GM18951 (cell line): ENCODE results near the gene STK32C.
"Not testable (repeated sequence)": the region's sequence is repeated elsewhere in the genome, so short reads cannot be mapped to it uniquely, and the experiment has no call there.

ENCODE experiments used
- POLR2A ChIP-seq: IDR thresholded peaks from 4 replicates; pipeline ENCODE4 v1.6.1; 2011; ENCODE audit warnings: mild to moderate bottlenecking; ENCODE audit not compliant: insufficient read length, insufficient read depth; ENCODE audit errors: extremely low read depth
- in situ Hi-C: fragments of 300-500 bp; cut with MboI; formaldehyde crosslinking; loops from one replicate; pipeline ENCODE4 v1.12.0; 2022; ENCODE audit warnings: low sequenced_read_pairs, mixed read lengths, inconsistent platforms; ENCODE audit not compliant: unreplicated experiment

The STK32C gene

GRCh38 chr10:132305654-132306342 is 2.0 kb downstream of the STK32C start:
- in situ Hi-C loops, result no loop called here

GRCh38 chr10:132304756-132305509 is 2.8 kb downstream of the STK32C start:
- in situ Hi-C loops, result no loop called here
- no peak for TF ChIP-seq POLR2A

More at GRCh38 chr10:132305654-132306342, 2.0 kb downstream of the STK32C start:
- TF ChIP-seq POLR2A, result no peak

GRCh38 chr10:132303361-132304115 is 4.2 kb downstream of the STK32C start:
- TF ChIP-seq POLR2A, result no peak
- in situ Hi-C loops, result no loop called here

- no peak for TF ChIP-seq POLR2A
- in situ Hi-C loops, result no loop called here
These were observed 5.1 kb downstream of the STK32C start for GRCh38 chr10:132302421-132303310.

- no peak for TF ChIP-seq POLR2A
- in situ Hi-C loops, result no loop called here
These were observed 6.1 kb downstream of the STK32C start for GRCh38 chr10:132301371-132302330.

GRCh38 chr10:132300582-132300981 is 7.2 kb downstream of the STK32C start:
- in situ Hi-C loops, result no loop called here
- no peak for TF ChIP-seq POLR2A

GRCh38 chr10:132299371-132300336 is 8.1 kb downstream of the STK32C start:
- in situ Hi-C loops, result no loop called here
- no peak for TF ChIP-seq POLR2A

- in situ Hi-C loops, result no loop called here
- TF ChIP-seq POLR2A, result no peak
These were observed 9.5 kb downstream of the STK32C start for GRCh38 chr10:132298038-132298881.

- TF ChIP-seq POLR2A, result no peak
- in situ Hi-C loops, result no loop called here
These were observed 10.2 kb downstream of the STK32C start for GRCh38 chr10:132297526-132297925.

- in situ Hi-C loops, result no loop called here
- no peak for TF ChIP-seq POLR2A
These were observed 10.9 kb downstream of the STK32C start for GRCh38 chr10:132296666-132297443.

- in situ Hi-C loops, result not testable (repeated sequence)
These were observed 12.3 kb downstream of the STK32C start for GRCh38 chr10:132295481-132295880.
